A673 (cell line): ENCODE data around the gene STXBP5L. TPM values are rescaled to one million over a fixed set of nuclear protein-coding genes. Genes with fewer than 3 reads are reported as not detected.
"Not testable (repeated sequence)": the region's sequence is repeated elsewhere in the genome, so short reads cannot be mapped to it uniquely, and the experiment has no call there.

Experiments
- BruUV-seq: library from RNA; stranded (reverse); fragments of 400-500 nt; replicated peaks from 2 replicates; lab custom pipeline; 2021; lab: Mats Ljungman, UMichigan
- CTCF ChIA-PET: fragments of 300-600 bp; sonication (Branson Sonifier 250); formaldehyde crosslinking; loops from one replicate; lab custom pipeline; 2022; ENCODE audit warnings: antibody characterized with exemption; lab: Charles Lee
- POLR2A ChIA-PET: fragments of 300-600 bp; sonication (Branson Sonifier 250); formaldehyde crosslinking; loops from one replicate; lab custom pipeline; 2022; ENCODE audit warnings: antibody characterized with exemption; ENCODE audit not compliant: low non-redundant PET; lab: Charles Lee
- DNase-seq: peaks from one replicate; pipeline ENCODE4 v3.0.0-alpha.2; 2015; ENCODE audit warnings: low spot score
- H3K27ac ChIP-seq: fragments of 200-600 bp; sonication (generic); 2 replicates; pipeline ENCODE4 v1.5.1; 2016; ENCODE audit warnings: mixed run types, low read depth, mild to moderate bottlenecking, mixed read lengths, antibody characterized with exemption, low read length; ENCODE audit not compliant: poor library complexity, severe bottlenecking
- H3K27me3 ChIP-seq: fragments of 200-600 bp; sonication (generic); replicated peaks from 2 replicates; pipeline ENCODE4 v1.6.1; 2017; ENCODE audit warnings: mixed run types, low read depth, mild to moderate bottlenecking, mixed read lengths, antibody characterized with exemption, low read length; ENCODE audit not compliant: insufficient read depth, poor library complexity
- H3K36me3 ChIP-seq: fragments of 200-600 bp; sonication (generic); 2 replicates; pipeline ENCODE4 v1.6.1; 2016; ENCODE audit warnings: mixed run types, mild to moderate bottlenecking, mixed read lengths, antibody characterized with exemption, low read length; ENCODE audit not compliant: insufficient read depth, poor library complexity, severe bottlenecking
- H3K4me1 ChIP-seq: fragments of 200-600 bp; sonication (generic); 2 replicates; pipeline ENCODE4 v1.6.1; 2017; ENCODE audit warnings: mixed run types, mild to moderate bottlenecking, mixed read lengths, antibody characterized with exemption, low read length; ENCODE audit not compliant: insufficient read depth, poor library complexity, severe bottlenecking
- H3K4me3 ChIP-seq: fragments of 200-600 bp; sonication (generic); 2 replicates; pipeline ENCODE4 v1.5.1; 2016; ENCODE audit warnings: low read depth, mixed run types, mild to moderate bottlenecking, mixed read lengths, low read length; ENCODE audit not compliant: poor library complexity, severe bottlenecking
- H3K9me3 ChIP-seq: fragments of 200-600 bp; sonication (generic); 2 replicates; pipeline ENCODE4 v1.6.1; 2016; ENCODE audit warnings: mixed run types, low read depth, mild to moderate bottlenecking, mixed read lengths, antibody characterized with exemption, low read length; ENCODE audit not compliant: poor library complexity, severe bottlenecking
- EZH2 ChIP-seq: fragments of 200-600 bp; sonication (generic); IDR thresholded peaks from 2 replicates; pipeline ENCODE4 v1.6.1; 2017; ENCODE audit warnings: borderline replicate concordance, low read depth, mild to moderate bottlenecking, mixed read lengths, antibody characterized with exemption, low read length; ENCODE audit not compliant: poor library complexity, severe bottlenecking
- intact Hi-C: fragments of 100-400 bp; cut with micrococcal nuclease; formaldehyde crosslinking; loops from one replicate; pipeline ENCODE4 v1.10.0; 2022; ENCODE audit not compliant: unreplicated experiment
- total RNA-seq: library from RNA; stranded (reverse); gene quantifications from 2 replicates; pipeline ENCODE4 v1.2.3, GENCODE V29; 2021
- TF ChIP-seq, protein P1 (sequence below): fragments of 300-800, 200-600 bp; sonication (generic); conservative IDR thresholded peaks from 2 replicates; pipeline ENCODE4 v1.5.1; 2017; ENCODE audit warnings: low read depth, mild to moderate bottlenecking, antibody characterized with exemption, low read length, moderate library complexity, mixed read lengths

STXBP5L gene
- total RNA-seq, 1 experiment from 2014 or later: not detected

DNA sequence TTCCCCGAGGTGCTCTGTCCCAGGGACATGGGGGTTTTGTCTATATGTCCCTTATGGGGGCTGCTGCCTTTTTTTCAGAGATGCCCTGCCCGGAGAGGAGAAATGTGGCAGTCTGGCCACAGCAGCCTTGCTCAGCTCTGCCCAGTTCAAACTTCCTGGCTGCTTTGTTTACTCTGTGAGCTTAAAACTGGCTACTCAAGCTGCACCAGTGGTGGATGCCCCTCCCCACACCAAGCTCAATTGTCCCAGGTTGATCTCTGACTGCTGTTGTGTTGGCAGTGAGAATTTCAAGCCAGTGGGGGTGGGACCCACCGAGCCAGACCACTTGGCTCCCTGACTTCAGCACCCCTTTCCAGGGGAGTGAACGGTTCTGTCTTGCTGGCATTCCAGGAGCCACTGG lies 188.9 kb downstream of the STXBP5L start:
- no peak overlapping the region for H3K4me3 ChIP-seq
- H3K9me3 ChIP-seq: no peaks in the 10 kb centered on the region
- H3K36me3 ChIP-seq: no peaks in the 10 kb centered on the region
- no peak overlapping the region for H3K27ac ChIP-seq
- POLR2A ChIA-PET: no interaction called here
- intact Hi-C loops: no loop called here
- no peaks in the 10 kb centered on the region for H3K27me3 ChIP-seq
- TF ChIP-seq EZH2: no peak
- TF ChIP-seq, protein P1, sequence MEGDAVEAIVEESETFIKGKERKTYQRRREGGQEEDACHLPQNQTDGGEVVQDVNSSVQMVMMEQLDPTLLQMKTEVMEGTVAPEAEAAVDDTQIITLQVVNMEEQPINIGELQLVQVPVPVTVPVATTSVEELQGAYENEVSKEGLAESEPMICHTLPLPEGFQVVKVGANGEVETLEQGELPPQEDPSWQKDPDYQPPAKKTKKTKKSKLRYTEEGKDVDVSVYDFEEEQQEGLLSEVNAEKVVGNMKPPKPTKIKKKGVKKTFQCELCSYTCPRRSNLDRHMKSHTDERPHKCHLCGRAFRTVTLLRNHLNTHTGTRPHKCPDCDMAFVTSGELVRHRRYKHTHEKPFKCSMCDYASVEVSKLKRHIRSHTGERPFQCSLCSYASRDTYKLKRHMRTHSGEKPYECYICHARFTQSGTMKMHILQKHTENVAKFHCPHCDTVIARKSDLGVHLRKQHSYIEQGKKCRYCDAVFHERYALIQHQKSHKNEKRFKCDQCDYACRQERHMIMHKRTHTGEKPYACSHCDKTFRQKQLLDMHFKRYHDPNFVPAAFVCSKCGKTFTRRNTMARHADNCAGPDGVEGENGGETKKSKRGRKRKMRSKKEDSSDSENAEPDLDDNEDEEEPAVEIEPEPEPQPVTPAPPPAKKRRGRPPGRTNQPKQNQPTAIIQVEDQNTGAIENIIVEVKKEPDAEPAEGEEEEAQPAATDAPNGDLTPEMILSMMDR: no peak
- no peak for DNase-seq
- BruUV-seq: no TSS peak
- H3K4me1 ChIP-seq: no peaks in the 10 kb centered on the region
- CTCF ChIA-PET: no interaction called here

DNA sequence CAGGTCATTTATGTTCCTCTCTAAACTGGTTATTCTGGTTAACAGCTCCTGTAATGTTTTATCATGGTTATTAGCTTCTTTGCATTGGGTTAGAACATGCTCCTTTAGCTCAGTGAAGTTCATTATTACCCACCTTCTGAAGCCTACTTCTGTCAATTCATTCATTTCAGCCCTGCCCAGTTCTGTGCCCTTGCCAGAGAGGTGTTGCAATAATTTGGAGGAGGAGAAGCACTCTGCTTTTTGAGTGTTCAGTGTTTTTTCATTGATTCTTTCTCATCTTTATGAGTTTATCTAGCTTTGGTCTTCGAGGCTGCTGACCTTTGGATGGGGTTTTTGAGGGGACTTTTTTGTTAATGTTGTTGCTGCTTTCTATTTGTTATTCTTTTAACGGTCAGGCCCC lies 203.1 kb downstream of the STXBP5L start:
- H3K36me3 ChIP-seq, BruUV-seq, H3K4me3 ChIP-seq, intact Hi-C loops, H3K9me3 ChIP-seq, DNase-seq, CTCF ChIA-PET, H3K27ac ChIP-seq, H3K27me3 ChIP-seq, POLR2A ChIA-PET, H3K4me1 ChIP-seq: not testable (repeated sequence)

DNA sequence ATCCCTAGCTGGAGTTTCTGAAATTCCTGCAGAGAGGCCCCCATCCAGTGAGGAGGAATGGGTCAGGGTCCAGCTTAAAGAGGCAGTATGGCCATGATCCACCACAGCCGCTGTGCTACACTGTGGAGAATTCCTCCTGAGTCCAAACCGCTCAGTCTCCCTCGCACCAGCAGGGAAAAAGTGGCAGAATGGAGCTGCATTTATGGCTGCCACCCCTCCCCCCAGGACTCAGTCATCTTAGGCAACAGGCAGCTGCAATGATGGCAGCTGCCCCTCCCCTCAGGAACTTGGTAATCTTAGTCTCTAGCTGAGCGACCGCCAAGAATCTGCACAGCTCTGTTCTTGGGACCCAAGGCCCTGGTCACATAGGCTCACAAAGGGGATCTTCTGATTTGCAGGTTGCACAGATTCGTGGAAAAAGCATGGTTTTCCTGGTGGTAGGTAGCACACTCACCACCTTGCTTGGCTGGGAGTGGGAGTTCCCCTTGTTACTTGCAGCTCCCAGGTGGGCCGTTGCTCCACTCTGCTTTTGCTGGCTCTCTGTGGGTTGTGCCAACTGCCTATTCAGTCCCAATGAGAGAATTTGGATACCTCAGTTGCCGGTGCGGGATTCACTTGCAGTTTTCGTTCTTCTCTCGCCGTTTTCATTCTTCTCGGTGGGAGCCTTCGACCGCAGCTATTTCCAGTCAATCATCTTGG lies 204.1 kb downstream of the STXBP5L start:
- intact Hi-C loops: no loop called here
- POLR2A ChIA-PET: no interaction called here

More for the DNA sequence above, 204.1 kb downstream of the STXBP5L start:
- Histone ChIP-seq H3K4me1 (no peaks in the 10 kb centered on the region), H3K4me3 (no peak overlapping the region), H3K27ac (no peak overlapping the region), H3K9me3 (no peaks in the 10 kb centered on the region), H3K27me3 (peaks cover 5% of the 10 kb centered on the region), H3K36me3 (no peaks in the 10 kb centered on the region)
- no TSS peak for BruUV-seq
- CTCF ChIA-PET: no interaction called here
- DNase-seq: peak; percentile 17
- TF ChIP-seq, protein P1: no peak
- no peak for TF ChIP-seq EZH2
